ENCODE results near the gene SRGAP3.

Gene SRGAP3

GRCh38 chr3:9135526-9135925 is 113.9 kb downstream of the SRGAP3 start:
- H3K4me3 ChIP-seq (ENCODE audit: low read length), result no peak overlapping the region
- no peak for TF ChIP-seq ZNF274 (IDR thresholded peaks at IDR 0.05; ENCODE audit: low read depth, low read length)

- no peak overlapping the region for H3K4me3 ChIP-seq (ENCODE audit: low read length)
- TF ChIP-seq ZNF274 (IDR thresholded peaks at IDR 0.05; ENCODE audit: low read depth, low read length), result no peak
Observed at GRCh38 chr3:9133656-9134055, 115.8 kb downstream of the SRGAP3 start.

GRCh38 chr3:9130345-9131305 is 118.8 kb downstream of the SRGAP3 start:
- no peak for TF ChIP-seq ZNF274 (IDR thresholded peaks at IDR 0.05; ENCODE audit: low read depth, low read length)
- H3K4me3 ChIP-seq (ENCODE audit: low read length), result no peak overlapping the region

GRCh38 chr3:9129365-9129764 is 120.1 kb downstream of the SRGAP3 start:
- H3K4me3 ChIP-seq (ENCODE audit: low read length), result no peak overlapping the region
- TF ChIP-seq ZNF274 (IDR thresholded peaks at IDR 0.05; ENCODE audit: low read depth, low read length), result no peak

- no peak for TF ChIP-seq ZNF274 (IDR thresholded peaks at IDR 0.05; ENCODE audit: low read depth, low read length)
- H3K4me3 ChIP-seq (ENCODE audit: low read length), result no peak overlapping the region
Observed at GRCh38 chr3:9125278-9125951, 124.0 kb downstream of the SRGAP3 start.

GRCh38 chr3:9124730-9125129 is 124.7 kb downstream of the SRGAP3 start:
- no peak for TF ChIP-seq ZNF274 (IDR thresholded peaks at IDR 0.05; ENCODE audit: low read depth, low read length)

GRCh38 chr3:9123840-9124239 is 125.6 kb downstream of the SRGAP3 start:
- H3K4me3 ChIP-seq (ENCODE audit: low read length), result no peak overlapping the region
- no peak for TF ChIP-seq ZNF274 (IDR thresholded peaks at IDR 0.05; ENCODE audit: low read depth, low read length)

More at GRCh38 chr3:9124730-9125129, 124.7 kb downstream of the SRGAP3 start:
- no peak overlapping the region for H3K4me3 ChIP-seq (ENCODE audit: low read length)

GRCh38 chr3:9122732-9123364 is 126.6 kb downstream of the SRGAP3 start:
- no peak overlapping the region for H3K4me3 ChIP-seq (ENCODE audit: low read length)
- no peak for TF ChIP-seq ZNF274 (IDR thresholded peaks at IDR 0.05; ENCODE audit: low read depth, low read length)

- H3K4me3 ChIP-seq (ENCODE audit: low read length), result no peak overlapping the region
- no peak for TF ChIP-seq ZNF274 (IDR thresholded peaks at IDR 0.05; ENCODE audit: low read depth, low read length)
Observed at GRCh38 chr3:9121366-9122001, 128.0 kb downstream of the SRGAP3 start.

- no peak for TF ChIP-seq ZNF274 (IDR thresholded peaks at IDR 0.05; ENCODE audit: low read depth, low read length)
- H3K4me3 ChIP-seq (ENCODE audit: low read length), result no peak overlapping the region
Observed at GRCh38 chr3:9119331-9119730, 130.1 kb downstream of the SRGAP3 start.

GRCh38 chr3:9118222-9118621 is 131.2 kb downstream of the SRGAP3 start:
- H3K4me3 ChIP-seq (ENCODE audit: low read length), result no peak overlapping the region
- no peak for TF ChIP-seq ZNF274 (IDR thresholded peaks at IDR 0.05; ENCODE audit: low read depth, low read length)

- H3K4me3 ChIP-seq (ENCODE audit: low read length), result no peak overlapping the region
Observed at GRCh38 chr3:9117220-9117619, 132.2 kb downstream of the SRGAP3 start.

GRCh38 chr3:9116336-9116735 is 133.1 kb downstream of the SRGAP3 start:
- no peak overlapping the region for H3K4me3 ChIP-seq (ENCODE audit: low read length)
- no peak for TF ChIP-seq ZNF274 (IDR thresholded peaks at IDR 0.05; ENCODE audit: low read depth, low read length)

More at GRCh38 chr3:9117220-9117619, 132.2 kb downstream of the SRGAP3 start:
- TF ChIP-seq ZNF274 (IDR thresholded peaks at IDR 0.05; ENCODE audit: low read depth, low read length), result no peak

GRCh38 chr3:9115336-9115735 is 134.1 kb downstream of the SRGAP3 start:
- no peak overlapping the region for H3K4me3 ChIP-seq (ENCODE audit: low read length)
- no peak for TF ChIP-seq ZNF274 (IDR thresholded peaks at IDR 0.05; ENCODE audit: low read depth, low read length)
